H1 (cell line): Measurements from ENCODE around the gene UFSP2. TPM values are rescaled to one million over a fixed set of nuclear protein-coding genes. Genes with fewer than 3 reads are reported as not detected.

Source experiments
- CTCF ChIA-PET: fragments of 300-600 bp; sonication (Branson Sonifier 250); formaldehyde crosslinking; loops from one replicate; lab custom pipeline; 2021; ENCODE audit not compliant: partially characterized antibody; lab: Charles Lee
- POLR2A ChIA-PET: fragments of 300-600 bp; sonication (Branson Sonifier 250); formaldehyde crosslinking; loops from one replicate; lab custom pipeline; 2021; ENCODE audit warnings: inconsistent platforms; ENCODE audit not compliant: partially characterized antibody; lab: Charles Lee
- DNase-seq, 2 experiments: peaks; one replicate each; pipeline versions ENCODE4 v3.0.0 to v3.0.0-alpha.2; 2010 to 2022; ENCODE audit warnings: low spot score in 2 of 2, low read depth in 1 of 2, mixed read lengths in 1 of 2
- FAIRE-seq: peaks from 2 replicates; lab custom pipeline; 2011; peaks lifted over from hg19 to GRCh38; lab: Jason Lieb, UNC
- H2AFZ ChIP-seq: 2 replicates; pipeline ENCODE4 v1.8.1; 2012; ENCODE audit warnings: low read length, inconsistent platforms
- H2AK5ac ChIP-seq: 2 replicates; pipeline ENCODE4 v1.6.1; 2013; ENCODE audit warnings: low read depth, low read length
- H2BK120ac ChIP-seq: replicated peaks from 2 replicates; pipeline ENCODE3; 2013; ENCODE audit warnings: low read depth, low read length, inconsistent platforms
- H2BK12ac ChIP-seq: 2 replicates; pipeline ENCODE4 v1.6.1; 2013; ENCODE audit warnings: low read depth, low read length
- H2BK15ac ChIP-seq: 2 replicates; pipeline ENCODE4 v1.6.1; 2013; ENCODE audit warnings: low read length
- H2BK20ac ChIP-seq: 2 replicates; pipeline ENCODE4 v1.6.1; 2013; ENCODE audit warnings: low read length
- H2BK5ac ChIP-seq: 2 replicates; pipeline ENCODE4 v1.6.1; 2013; ENCODE audit warnings: low read depth, low read length
- H3K14ac ChIP-seq: 2 replicates; pipeline ENCODE4 v1.6.1; 2013; ENCODE audit warnings: inconsistent platforms; ENCODE audit not compliant: insufficient read length
- H3K18ac ChIP-seq: 2 replicates; pipeline ENCODE4 v1.6.1; 2013; ENCODE audit warnings: low read length; ENCODE audit errors: extremely low read depth
- H3K23ac ChIP-seq: 2 replicates; pipeline ENCODE4 v1.6.1; 2013; ENCODE audit warnings: inconsistent platforms; ENCODE audit not compliant: insufficient read length
- H3K23me2 ChIP-seq: 2 replicates; pipeline ENCODE4 v1.6.1; 2013; ENCODE audit warnings: low read depth, low read length
- H3K27ac ChIP-seq: 2 replicates; pipeline ENCODE4 v1.6.1; 2011; ENCODE audit warnings: low read depth, low read length, inconsistent platforms
- H3K27me3 ChIP-seq, 4 experiments: replicated peaks in 1 of 4; 1 replicate in 1 of 4; 2 replicates in 3 of 4; pipeline versions ENCODE4 v1.6.1 to v1.8.1; 2011 to 2013; ENCODE audit warnings: low read length in 3 of 4, mild to moderate bottlenecking in 3 of 4, inconsistent platforms in 2 of 4, mixed read lengths in 2 of 4, moderate library complexity in 1 of 4; ENCODE audit not compliant: control insufficient read depth in 3 of 4, insufficient read depth in 3 of 4; ENCODE audit errors: extremely low read depth in 1 of 4
- H3K36me3 ChIP-seq, 4 experiments: 2 replicates each; pipeline versions ENCODE4 v1.6.1 to v1.8.1; 2011 to 2013; ENCODE audit warnings: mild to moderate bottlenecking in 4 of 4, low read length in 3 of 4, moderate library complexity in 2 of 4, control low read depth in 1 of 4, inconsistent platforms in 1 of 4; ENCODE audit not compliant: insufficient read depth in 4 of 4, control insufficient read depth in 2 of 4
- H3K4ac ChIP-seq: replicated peaks from 2 replicates; pipeline ENCODE3; 2013; ENCODE audit warnings: low read length, low read depth, mixed read lengths, inconsistent platforms; ENCODE audit not compliant: insufficient read length
- H3K4me1 ChIP-seq, 4 experiments: replicated peaks in 1 of 4; 1 replicate in 1 of 4; 2 replicates in 3 of 4; pipeline versions ENCODE4 v1.6.1 to v1.8.1; 2011 to 2013; ENCODE audit warnings: low read length in 3 of 4, inconsistent platforms in 2 of 4, mixed read lengths in 1 of 4; ENCODE audit not compliant: insufficient read depth in 4 of 4, control insufficient read depth in 3 of 4
- H3K4me2 ChIP-seq, 2 experiments: 2 replicates each; pipeline versions ENCODE4 v1.6.1 to v1.8.1; 2011 to 2013; ENCODE audit warnings: low read depth in 2 of 2, low read length in 2 of 2, control low read depth in 1 of 2, inconsistent platforms in 1 of 2, mild to moderate bottlenecking in 1 of 2; ENCODE audit not compliant: insufficient read depth in 1 of 2
- H3K4me3 ChIP-seq, 4 experiments: fragments of 200-600, 300-600 bp in 1 of 4; sonication (generic), shearing (Covaris generic), sonication (Bioruptor Twin) in 1 of 4; 2 replicates each; pipeline versions ENCODE4 v1.5.1 to v1.8.1; 2011 to 2016; ENCODE audit warnings: low read length in 4 of 4, low read depth in 3 of 4, control low read depth in 2 of 4, inconsistent platforms in 2 of 4, mild to moderate bottlenecking in 2 of 4, mixed read lengths in 1 of 4, moderate library complexity in 1 of 4; ENCODE audit not compliant: insufficient read depth in 2 of 4; ENCODE audit errors: extremely low read depth in 1 of 4
- H3K56ac ChIP-seq: replicated peaks from 2 replicates; pipeline ENCODE3; 2013; ENCODE audit warnings: low read depth, mild to moderate bottlenecking, mixed read lengths, low read length, inconsistent platforms; ENCODE audit not compliant: insufficient read length
- H3K79me1 ChIP-seq: 2 replicates; pipeline ENCODE4 v1.6.1; 2013; ENCODE audit warnings: low read depth, low read length, control low read depth
- H3K79me2 ChIP-seq, 2 experiments: 2 replicates each; pipeline versions ENCODE4 v1.6.1 to v1.8.1; 2012 to 2013; ENCODE audit warnings: low read length in 2 of 2, mild to moderate bottlenecking in 2 of 2, inconsistent platforms in 1 of 2; ENCODE audit not compliant: insufficient read depth in 2 of 2, control insufficient read depth in 1 of 2
- H3K9ac ChIP-seq, 4 experiments: replicated peaks in 1 of 4; 1 replicate in 1 of 4; 2 replicates in 3 of 4; pipeline versions ENCODE4 v1.6.1 to v1.8.1; 2011 to 2013; ENCODE audit warnings: low read depth in 3 of 4, low read length in 3 of 4, control low read depth in 2 of 4, mild to moderate bottlenecking in 2 of 4, moderate library complexity in 2 of 4, inconsistent platforms in 1 of 4; ENCODE audit errors: extremely low read depth in 1 of 4
- H3K9me3 ChIP-seq, 2 experiments: 2 replicates each; pipeline versions ENCODE4 v1.6.1 to v1.8.1; 2012 to 2013; ENCODE audit warnings: mild to moderate bottlenecking in 2 of 2, moderate library complexity in 2 of 2, control low read depth in 1 of 2, inconsistent platforms in 1 of 2, low read depth in 1 of 2, low read length in 1 of 2, mixed read lengths in 1 of 2; ENCODE audit not compliant: insufficient read depth in 2 of 2
- H4K20me1 ChIP-seq, 2 experiments: replicated peaks in 1 of 2; 2 replicates each; pipeline versions ENCODE3 to v1.8.1; 2011 to 2013; ENCODE audit warnings: inconsistent platforms in 2 of 2, low read length in 2 of 2, mild to moderate bottlenecking in 1 of 2; ENCODE audit not compliant: insufficient read depth in 2 of 2, control insufficient read depth in 1 of 2
- H4K5ac ChIP-seq: 2 replicates; pipeline ENCODE4 v1.6.1; 2013; ENCODE audit warnings: low read length, low read depth, mixed read lengths, inconsistent platforms; ENCODE audit not compliant: insufficient read length
- H4K8ac ChIP-seq: 2 replicates; pipeline ENCODE4 v1.8.0; 2013; ENCODE audit warnings: mild to moderate bottlenecking, moderate library complexity, low read length, inconsistent platforms; ENCODE audit not compliant: insufficient read depth; ENCODE audit errors: extremely low read depth
- H4K91ac ChIP-seq: replicated peaks from 2 replicates; pipeline ENCODE3; 2013; ENCODE audit warnings: low read length, mixed read lengths, inconsistent platforms; ENCODE audit not compliant: insufficient read length
- TBP ChIP-seq: IDR thresholded peaks from 2 replicates; pipeline ENCODE4 v1.6.1; 2011; ENCODE audit warnings: low read depth, low read length, improper control_type of control experiment
- YY1 ChIP-seq: IDR thresholded peaks from 2 replicates; pipeline ENCODE4 v1.6.1; 2011; ENCODE audit warnings: low read depth, mild to moderate bottlenecking, low read length
- WGBS, 2 experiments: shearing (Covaris generic) in 1 of 2; methylation state at CpG; one replicate each; pipeline versions ENCODE4 v1.1.6 to v1.1.7; 2013 to 2015; ENCODE audit warnings: low lambda C conversion rate in 2 of 2, mixed read lengths in 2 of 2, inconsistent platforms in 1 of 2, low coverage in 1 of 2, missing lambda C conversion rate in 1 of 2; ENCODE audit not compliant: insufficient replicate concordance in 2 of 2, insufficient coverage in 1 of 2, insufficient read length in 1 of 2; ENCODE audit errors: extremely low coverage in 1 of 2, missing lambda C conversion rate in 1 of 2; 5-methylcytosine and 5-hydroxymethylcytosine counted together
- polyA plus RNA-seq, 7 experiments: library from polyadenylated mRNA; depleted of rRNA in 3 of 7; stranded (reverse) in 5 of 7; unstranded in 2 of 7; fragments of >200 nt in 5 of 7; fragments of 200-250 nt in 2 of 7; gene quantifications; 1 replicate in 5 of 7; 2 replicates in 1 of 7; 4 replicates in 1 of 7; pipeline versions ENCODE4 v1.2.1 to v1.2.3, GENCODE V29; 2011 to 2013; ENCODE audit warnings: missing spikeins in 2 of 7, mixed read lengths in 2 of 7
- total RNA-seq: library from RNA; stranded (reverse); fragmentation: NEBNext Ultra II Directional; extraction: Animal tissue kit (Norgen Biotek cat#: 25700); gene quantifications from 2 replicates; pipeline ENCODE4 v1.2.1, GENCODE V29; 2021

UFSP2 gene
- total and polyA plus RNA-seq, 2 of the 8 experiments (the other 6 are each of a cell fraction or from before 2014, with no cell fraction given): 22.9 to 26.0 TPM

DNA sequence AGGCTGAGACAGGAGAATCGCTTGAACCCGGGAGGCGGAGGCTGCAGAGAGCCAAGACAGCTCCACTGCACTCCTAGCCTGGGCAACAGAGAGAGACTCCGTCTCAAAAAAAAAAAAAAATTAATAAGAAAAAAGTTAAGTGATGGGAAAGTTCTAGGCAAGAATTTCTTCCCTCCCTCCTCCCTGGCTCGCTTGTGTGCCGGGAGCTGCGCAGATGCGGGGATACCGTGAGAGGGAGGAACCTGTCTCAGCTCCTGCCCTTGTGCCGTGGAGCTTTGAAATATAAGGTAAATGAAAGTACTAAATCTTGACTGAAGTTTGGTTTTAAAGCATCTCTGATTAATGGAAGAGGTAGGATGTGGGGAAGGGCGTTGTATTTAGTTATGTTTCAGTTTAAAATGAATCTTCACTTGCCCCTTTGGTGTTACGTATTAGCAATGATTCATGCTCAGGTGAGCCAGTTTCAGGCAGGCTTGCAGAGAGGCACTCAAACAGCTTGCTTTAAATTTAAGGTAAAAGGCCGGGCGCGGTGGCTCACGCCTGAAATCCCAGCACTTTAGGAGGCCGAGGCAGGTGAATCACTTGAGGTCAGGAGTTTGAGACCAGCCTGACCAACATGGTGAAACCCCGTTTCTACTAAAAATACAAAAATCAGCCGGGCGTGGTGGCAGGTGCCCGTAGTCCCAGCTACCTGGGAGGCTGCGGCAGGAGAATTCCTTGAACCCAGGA, 1.4 kb upstream of the UFSP2 start:
- Histone ChIP-seq H2BK12ac (no peak overlapping the region), H4K5ac (no peak overlapping the region), H2AK5ac (no peak overlapping the region), H3K79me2 (peaks cover 4 to 10% of the 10 kb centered on the region in 2 experiments; a peak in 2 of 4 replicates), H3K4me3 (no peak overlapping the region), H4K91ac (no peak overlapping the region), H2AFZ (no peak overlapping the region), H2BK20ac (no peak overlapping the region), H3K23me2 (peaks cover 9% of the 10 kb centered on the region), H2BK5ac (no peak overlapping the region), H3K4ac (no peak overlapping the region), H3K36me3 (no peaks in the 10 kb centered on the region), H3K23ac (no peak overlapping the region), H4K8ac (no peak overlapping the region), H3K79me1 (no peaks in the 10 kb centered on the region), H3K4me1 (peaks cover 0 to 5% (median 2%) of the 10 kb centered on the region in 4 experiments; a peak in 3 of 7 replicates), H4K20me1 (no peaks in the 10 kb centered on the region), H3K9me3 (no peaks in the 10 kb centered on the region), H3K27ac (no peak overlapping the region), H3K14ac (no peak overlapping the region), H2BK15ac (no peak overlapping the region), H3K56ac (no peak overlapping the region), H3K27me3 (no peaks in the 10 kb centered on the region), H3K4me2 (peak overlapping the region in 1 of 2 experiments; percentile 85; a peak in 1 of 4 replicates), H3K9ac (no peak overlapping the region), H3K18ac (no peak overlapping the region), H2BK120ac (no peak overlapping the region)
- TF ChIP-seq YY1 (no peak), TBP (no peak)
- DNase-seq: no peak
- ChIA-PET POLR2A (no interaction called here), CTCF (interaction anchor here (0.7 to 3.3 kb wide), 4 partner anchors 220 to 1718 kb away, joined by 3 to 16 read pairs (median 4); no protein-coding TSS in a partner anchor)
- WGBS, 2 experiments: 85 to 100% methylated on average over 1 to 13 of the region's 22 CpGs
- FAIRE-seq: no peak
